Iris pigment epithelial cell (primary cell): Measurements from ENCODE around the gene SRXN1.

ENCODE experiments used
- DNase-seq: peaks from one replicate; pipeline ENCODE4 v3.0.0-alpha.2; 2011; ENCODE audit warnings: low read depth

The SRXN1 gene

GRCh38 chr20:607476-607875, 45.5 kb downstream of the SRXN1 start:
- no peak for DNase-seq

DNA sequence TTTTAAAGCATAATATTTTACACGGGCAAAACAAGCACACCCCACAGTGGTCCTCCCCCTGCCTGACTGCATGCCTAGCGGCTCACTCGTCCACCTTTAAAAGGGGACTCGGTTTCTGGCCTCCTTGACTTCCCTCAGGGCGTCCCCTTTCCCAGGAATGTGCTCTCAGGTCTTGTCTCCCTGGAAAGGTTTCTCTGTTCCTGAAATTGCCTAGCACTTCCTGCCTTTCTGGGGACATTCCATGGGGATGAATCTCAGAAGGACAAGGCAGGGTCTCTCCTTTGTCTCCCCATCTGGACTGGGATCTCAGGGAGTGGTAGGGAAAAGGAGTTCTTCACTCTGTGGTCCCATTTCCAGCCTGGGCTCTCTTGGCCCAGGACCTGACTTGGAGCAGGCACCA, 47.8 kb downstream of the SRXN1 start:
- no peak for DNase-seq

GRCh38 chr20:603116-603640, 49.8 kb downstream of the SRXN1 start:
- DNase-seq = no peak

- DNase-seq = no peak
These were observed 50.7 kb downstream of the SRXN1 start for GRCh38 chr20:602111-602970.

- no peak for DNase-seq
These were observed 52.3 kb downstream of the SRXN1 start for GRCh38 chr20:600736-601135.

DNA sequence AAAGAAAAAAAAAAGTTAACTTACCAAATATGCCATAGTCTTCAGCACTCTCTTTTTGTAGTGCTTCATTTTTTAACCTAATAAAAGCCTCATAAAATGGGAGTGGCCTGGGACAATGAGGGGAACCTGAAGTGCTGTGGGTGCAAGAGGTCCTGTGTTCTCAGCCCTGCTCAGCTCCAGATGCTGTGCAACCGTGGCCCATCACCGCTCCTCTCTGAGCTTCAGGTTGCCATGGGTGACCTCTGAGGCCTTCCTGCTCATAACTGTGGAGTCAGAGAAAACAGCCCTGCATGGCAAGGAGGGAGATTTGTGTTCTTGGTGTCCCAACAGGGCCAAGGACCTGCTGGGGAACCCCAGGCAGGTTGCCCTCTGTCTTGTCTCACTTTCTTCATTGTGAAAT, 52.9 kb downstream of the SRXN1 start:
- no peak for DNase-seq

DNA sequence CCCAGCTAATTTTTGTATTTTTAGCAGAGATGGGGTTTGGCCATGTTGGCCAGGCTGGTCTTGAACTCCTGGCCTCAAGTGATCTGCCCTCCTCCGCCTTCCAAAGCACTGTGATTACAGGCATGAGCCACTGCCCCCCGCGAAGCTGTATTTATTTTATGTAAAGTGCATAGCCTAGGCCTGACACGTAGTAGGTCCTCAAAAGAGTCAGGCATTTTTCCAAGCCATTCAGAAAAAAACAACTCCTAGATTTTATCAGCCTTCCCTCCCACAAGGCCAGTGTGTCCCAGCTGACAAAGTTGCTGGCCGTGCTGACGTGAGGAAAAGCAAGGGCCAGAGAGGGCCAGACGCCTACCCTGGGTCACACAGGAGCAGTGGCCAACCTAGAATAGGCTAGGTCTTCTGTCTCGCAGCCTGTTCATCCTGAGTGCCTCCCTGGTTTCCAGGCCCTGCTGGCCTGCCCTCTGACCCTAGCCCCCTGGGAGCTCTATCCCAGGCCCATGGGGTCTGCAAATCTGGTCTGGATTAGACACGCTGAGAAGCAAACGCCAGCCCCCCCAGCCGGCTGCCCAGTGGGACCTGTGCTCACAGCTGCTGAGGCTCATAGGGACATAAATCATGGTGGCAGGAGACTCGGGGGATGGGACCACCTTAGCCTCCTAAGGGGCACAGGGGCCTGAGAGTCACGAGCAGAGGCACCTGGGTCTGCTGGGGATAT, 54.7 kb downstream of the SRXN1 start:
- DNase-seq = no peak

DNA sequence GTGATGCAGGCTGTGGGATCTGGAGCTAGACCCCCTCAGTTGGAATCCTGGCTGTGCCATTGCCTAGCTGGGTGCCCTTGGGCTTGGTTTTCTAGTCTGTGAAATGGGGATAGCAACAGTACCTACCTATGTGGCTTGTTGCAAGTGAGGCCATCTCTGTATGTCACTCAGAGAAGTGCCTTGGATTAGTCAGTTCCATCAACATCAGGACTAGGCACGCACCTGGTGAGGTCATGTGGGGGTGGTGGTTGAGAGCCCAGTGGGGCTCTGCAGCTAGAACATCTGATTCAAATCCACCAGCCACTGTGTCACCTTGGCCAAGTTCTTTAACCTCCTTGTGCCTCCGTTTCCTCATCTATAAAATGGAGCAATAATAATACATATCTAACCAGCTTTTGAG, 55.4 kb downstream of the SRXN1 start:
- DNase-seq = no peak
